Fibroblast of lung (primary cell): ENCODE results near the gene ZDHHC6. TPM values are rescaled to one million over a fixed set of nuclear protein-coding genes. Genes with fewer than 3 reads are reported as not detected.
"Not testable (repeated sequence)": the region's sequence is repeated elsewhere in the genome, so short reads cannot be mapped to it uniquely, and the experiment has no call there.

Experiments
- DNase-seq, 2 donors: peaks; one replicate each; pipeline versions ENCODE4 v3.0.0 to v3.0.0-alpha.2; 2010; ENCODE audit warnings: low read depth in 2 of 2
- H2AFZ ChIP-seq: 2 replicates; pipeline ENCODE4 v1.5.1; 2012; ENCODE audit warnings: low read length, control low read depth, inconsistent platforms
- H3K27ac ChIP-seq: 2 replicates; pipeline ENCODE4 v1.5.1; 2011; ENCODE audit warnings: low read length, control low read depth; ENCODE audit not compliant: insufficient read depth
- H3K27me3 ChIP-seq: 2 replicates; pipeline ENCODE4 v1.5.1; 2011; ENCODE audit warnings: mild to moderate bottlenecking, low read length; ENCODE audit not compliant: control insufficient read depth, insufficient read depth
- H3K36me3 ChIP-seq: 2 replicates; pipeline ENCODE4 v1.5.1; 2011; ENCODE audit warnings: low read length; ENCODE audit not compliant: control insufficient read depth, insufficient read depth
- H3K4me1 ChIP-seq: 2 replicates; pipeline ENCODE4 v1.5.1; 2011; ENCODE audit warnings: low read length; ENCODE audit not compliant: control insufficient read depth, insufficient read depth; ENCODE audit errors: extremely low read depth
- H3K4me2 ChIP-seq: 2 replicates; pipeline ENCODE4 v1.5.1; 2011; ENCODE audit warnings: low read length, control low read depth; ENCODE audit not compliant: insufficient read depth; ENCODE audit errors: extremely low read depth
- H3K4me3 ChIP-seq, 4 experiments: fragments of 200-600 bp in 1 of 4; sonication (generic) in 1 of 4; replicated peaks in 1 of 4; 2 replicates each; pipeline ENCODE4 v1.5.1; 2011 to 2016; ENCODE audit warnings: low read length in 4 of 4, low read depth in 3 of 4, mild to moderate bottlenecking in 3 of 4, control low read depth in 2 of 4, inconsistent platforms in 1 of 4, mixed read lengths in 1 of 4; ENCODE audit not compliant: insufficient read depth in 1 of 4; ENCODE audit errors: control extremely low read depth in 1 of 4
- H3K79me2 ChIP-seq: 2 replicates; pipeline ENCODE4 v1.5.1; 2012; ENCODE audit warnings: mild to moderate bottlenecking, low read length, inconsistent platforms; ENCODE audit not compliant: control insufficient read depth, insufficient read depth
- H3K9ac ChIP-seq: 2 replicates; pipeline ENCODE4 v1.5.1; 2011; ENCODE audit warnings: mild to moderate bottlenecking, low read length, control low read depth; ENCODE audit not compliant: insufficient read depth
- H3K9me3 ChIP-seq: 2 replicates; pipeline ENCODE4 v1.5.1; 2012; ENCODE audit warnings: low read depth, low read length; ENCODE audit not compliant: control insufficient read depth, insufficient read depth
- H4K20me1 ChIP-seq: 2 replicates; pipeline ENCODE4 v1.5.1; 2011; ENCODE audit warnings: low read length; ENCODE audit not compliant: control insufficient read depth, insufficient read depth; ENCODE audit errors: extremely low read depth
- CTCF ChIP-seq, 2 donors: IDR thresholded peaks in 1 of 2; conservative IDR thresholded peaks in 1 of 2; 1 replicate in 1 of 2; 2 replicates in 1 of 2; pipeline ENCODE4 v1.5.1; 2011 to 2012; ENCODE audit warnings: low read length in 2 of 2, control low read depth in 1 of 2, inconsistent platforms in 1 of 2, low read depth in 1 of 2, mild to moderate bottlenecking in 1 of 2
- EZH2 ChIP-seq: IDR thresholded peaks from 2 replicates; pipeline ENCODE4 v1.5.1; 2012; ENCODE audit warnings: low read length, control low read depth, mild to moderate bottlenecking; ENCODE audit errors: missing control alignments
- polyA plus RNA-seq, 2 donors: library from polyadenylated mRNA; depleted of rRNA in 1 of 2; stranded (reverse) in 1 of 2; unstranded in 1 of 2; fragments of >200 nt; gene quantifications; 2 replicates each; pipeline ENCODE4 v1.2.1, GENCODE V29; 2011 to 2012; ENCODE audit warnings: missing spikeins in 1 of 2
- total RNA-seq: library from RNA; depleted of rRNA; stranded (reverse); fragments of >200 nt; gene quantifications from 2 replicates; pipeline ENCODE4 v1.2.1, GENCODE V29; 2014

ZDHHC6 gene
- total and polyA plus RNA-seq, 2 donors (not counting 1 experiment from before 2014, with no cell fraction given): 29.9 to 37.8 TPM

GRCh38 chr10:112467541-112468075, 20.9 kb upstream of the ZDHHC6 start:
- Histone ChIP-seq H3K79me2 (no peaks in the 10 kb centered on the region), H3K27me3 (no peaks in the 10 kb centered on the region), H4K20me1 (peaks cover 2% of the 10 kb centered on the region), H3K4me1 (no peaks in the 10 kb centered on the region), H3K4me2 (no peak overlapping the region), H3K4me3 (no peak overlapping the region), H2AFZ (no peak overlapping the region), H3K9ac (no peak overlapping the region), H3K27ac (no peak overlapping the region), H3K9me3 (no peaks in the 10 kb centered on the region), H3K36me3 (no peaks in the 10 kb centered on the region)
- TF ChIP-seq EZH2 (no peak), CTCF (conservative IDR thresholded peaks at IDR 0.05 in 1 of 2, IDR thresholded peaks at IDR 0.05 in 1 of 2; ENCODE audit: low read depth in 1 of 2, low read length in 2 of 2) (no peak)
- DNase-seq: no peak

- DNase-seq: no peak
- H3K79me2 ChIP-seq: no peaks in the 10 kb centered on the region
- no peaks in the 10 kb centered on the region for H3K4me1 ChIP-seq
- no peak overlapping the region for H3K9ac ChIP-seq
- H3K36me3 ChIP-seq: no peaks in the 10 kb centered on the region
- peaks cover 2% of the 10 kb centered on the region for H4K20me1 ChIP-seq
- no peak overlapping the region for H3K4me2 ChIP-seq
- TF ChIP-seq EZH2 (no peak), CTCF (conservative IDR thresholded peaks at IDR 0.05 in 1 of 2, IDR thresholded peaks at IDR 0.05 in 1 of 2; ENCODE audit: low read depth in 1 of 2, low read length in 2 of 2) (no peak)
- no peak overlapping the region for H3K4me3 ChIP-seq
- no peaks in the 10 kb centered on the region for H3K27me3 ChIP-seq
- H3K9me3 ChIP-seq: no peaks in the 10 kb centered on the region
- H2AFZ ChIP-seq: no peak overlapping the region
- no peak overlapping the region for H3K27ac ChIP-seq
Measured at GRCh38 chr10:112466802-112467201, 20.1 kb upstream of the ZDHHC6 start.

GRCh38 chr10:112465299-112465883, 18.7 kb upstream of the ZDHHC6 start:
- TF ChIP-seq CTCF (conservative IDR thresholded peaks at IDR 0.05 in 1 of 2, IDR thresholded peaks at IDR 0.05 in 1 of 2; ENCODE audit: low read depth in 1 of 2, low read length in 2 of 2) (no peak), EZH2 (no peak)
- H3K36me3 ChIP-seq: no peaks in the 10 kb centered on the region
- H3K4me1 ChIP-seq: no peaks in the 10 kb centered on the region
- no peak overlapping the region for H3K9ac ChIP-seq
- H3K4me2 ChIP-seq: no peak overlapping the region
- peaks cover 2% of the 10 kb centered on the region for H4K20me1 ChIP-seq
- H3K4me3 ChIP-seq: no peak overlapping the region
- no peaks in the 10 kb centered on the region for H3K27me3 ChIP-seq
- DNase-seq: no peak
- no peaks in the 10 kb centered on the region for H3K9me3 ChIP-seq
- no peak overlapping the region for H2AFZ ChIP-seq
- H3K27ac ChIP-seq: no peak overlapping the region
- no peaks in the 10 kb centered on the region for H3K79me2 ChIP-seq

GRCh38 chr10:112464074-112464473, 17.4 kb upstream of the ZDHHC6 start:
- H3K36me3 ChIP-seq, H3K4me2 ChIP-seq, H3K4me3 ChIP-seq, H3K9me3 ChIP-seq, H4K20me1 ChIP-seq, H3K4me1 ChIP-seq, H3K27me3 ChIP-seq, H3K27ac ChIP-seq, DNase-seq, H3K79me2 ChIP-seq, H2AFZ ChIP-seq, H3K9ac ChIP-seq: not testable (repeated sequence)
